GM12878 (cell line): ENCODE measurements around the gene NPLOC4.

ENCODE experiments used
- BCL11A ChIP-seq: IDR thresholded peaks from 2 replicates; pipeline ENCODE4 v1.6.1; 2011; ENCODE audit warnings: low read depth, low read length
- CHD1 ChIP-seq: IDR thresholded peaks from 2 replicates; pipeline ENCODE4 v1.6.1; 2012; ENCODE audit warnings: low read depth, low read length, improper control_type of control experiment
- CHD2 ChIP-seq: IDR thresholded peaks from 2 replicates; pipeline ENCODE4 v1.6.1; 2011; ENCODE audit warnings: low read depth, low read length, improper control_type of control experiment, borderline replicate concordance
- E2F4 ChIP-seq: IDR thresholded peaks from 2 replicates; pipeline ENCODE4 v1.6.1; 2012; ENCODE audit warnings: low read depth, low read length, improper control_type of control experiment
- EZH2 ChIP-seq: IDR thresholded peaks from 2 replicates; pipeline ENCODE4 v1.6.1; 2012; ENCODE audit warnings: low read depth, mild to moderate bottlenecking, control low read depth, inconsistent platforms, low read length, borderline replicate concordance; ENCODE audit not compliant: control insufficient read depth
- MXI1 ChIP-seq: fragments of 150-350 bp; IDR thresholded peaks from 2 replicates; pipeline ENCODE4 v1.6.1; 2011; ENCODE audit warnings: low read depth, mild to moderate bottlenecking, inconsistent platforms, low read length, improper control_type of control experiment
- RFX5 ChIP-seq: IDR thresholded peaks from 2 replicates; pipeline ENCODE4 v1.6.1; 2011; ENCODE audit warnings: low read depth, low read length, improper control_type of control experiment
- SIX5 ChIP-seq: IDR thresholded peaks from 2 replicates; pipeline ENCODE4 v1.6.1; 2011; ENCODE audit warnings: mild to moderate bottlenecking, low read depth, low read length, moderate library complexity; ENCODE audit not compliant: severe bottlenecking
- SPI1 ChIP-seq: IDR thresholded peaks from 2 replicates; pipeline ENCODE4 v1.6.1; 2011; ENCODE audit warnings: low read depth, mild to moderate bottlenecking, low read length, moderate library complexity, borderline replicate concordance; ENCODE audit not compliant: insufficient read depth
- ZNF207 ChIP-seq: fragments of 450-650 bp; IDR thresholded peaks from 2 replicates; pipeline ENCODE4 v1.6.1; 2014; ENCODE audit warnings: antibody characterized with exemption, mild to moderate bottlenecking, borderline replicate concordance

GRCh38 chr17:81526662-81527571, 110.0 kb downstream of the NPLOC4 start:
- no peak for TF ChIP-seq RFX5
- no peak for TF ChIP-seq SIX5
- no peak for TF ChIP-seq E2F4
- no peak for TF ChIP-seq CHD2
- no peak for TF ChIP-seq BCL11A
- TF ChIP-seq CHD1, result no peak
- no peak for TF ChIP-seq SPI1
- no peak for TF ChIP-seq MXI1
- TF ChIP-seq EZH2, result no peak
- TF ChIP-seq ZNF207, result no peak
